ENCODE results near the gene MAP3K21.

MAP3K21 gene

DNA sequence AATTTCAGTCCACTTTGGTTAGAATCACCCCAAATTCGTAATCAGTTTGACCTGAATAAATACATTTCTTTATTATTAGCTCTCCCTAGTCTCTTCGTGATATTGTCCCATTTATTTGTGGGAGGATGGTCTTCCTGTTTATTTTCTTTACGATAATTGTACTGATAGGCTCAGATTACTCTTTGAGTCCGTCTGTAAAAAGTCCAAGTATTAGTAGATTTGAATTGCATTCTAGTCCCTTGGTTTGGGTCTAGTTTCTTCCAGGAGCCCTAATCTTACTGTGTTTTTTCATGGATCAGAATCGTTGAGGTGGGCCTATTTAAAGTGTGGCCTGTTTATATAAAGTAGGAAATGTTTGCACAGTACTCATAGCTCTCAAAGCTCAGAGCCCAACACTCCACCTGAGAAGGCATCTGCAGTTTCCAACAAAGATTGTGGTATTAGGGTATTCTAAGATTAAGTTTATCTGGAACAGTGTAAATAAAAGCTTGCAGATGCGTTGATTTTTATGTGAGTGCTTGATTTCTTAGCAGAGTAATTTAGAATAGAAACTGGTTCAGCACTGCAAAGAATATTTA is 33.1 kb downstream of the MAP3K21 start:
- no peak for DNase-seq

DNA sequence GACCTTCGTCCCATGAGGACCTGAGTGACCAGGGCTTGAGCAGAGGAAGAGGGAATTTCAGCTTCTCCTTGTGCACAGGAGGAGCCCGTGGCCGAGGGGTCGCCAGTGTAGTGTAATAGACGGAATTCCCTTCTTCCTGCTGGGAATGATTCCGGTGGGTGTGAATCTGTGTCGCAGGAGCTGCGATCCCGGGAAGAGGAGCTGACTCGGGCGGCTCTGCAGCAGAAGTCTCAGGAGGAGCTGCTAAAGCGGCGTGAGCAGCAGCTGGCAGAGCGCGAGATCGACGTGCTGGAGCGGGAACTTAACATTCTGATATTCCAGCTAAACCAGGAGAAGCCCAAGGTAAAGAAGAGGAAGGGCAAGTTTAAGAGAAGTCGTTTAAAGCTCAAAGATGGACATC is 34.4 kb downstream of the MAP3K21 start:
- DNase-seq = no peak

DNA sequence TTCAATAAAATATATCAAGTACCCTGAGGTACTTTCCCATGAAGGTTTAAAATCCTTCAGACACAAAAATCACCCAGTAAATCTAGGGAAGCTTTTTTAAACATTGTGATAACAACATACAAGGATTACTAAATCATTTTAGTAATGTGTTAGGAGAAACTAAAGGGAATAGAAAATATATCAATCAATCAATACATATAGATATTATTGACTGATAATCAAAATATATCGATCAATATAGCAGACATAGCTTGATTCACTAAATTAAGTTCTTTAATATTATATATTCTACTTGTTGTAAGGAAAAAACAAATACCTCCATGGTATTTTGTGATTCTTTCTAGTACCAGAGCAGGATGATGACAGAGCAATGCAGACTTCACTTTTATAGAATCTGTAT is 35.2 kb downstream of the MAP3K21 start:
- DNase-seq = no peak

DNA sequence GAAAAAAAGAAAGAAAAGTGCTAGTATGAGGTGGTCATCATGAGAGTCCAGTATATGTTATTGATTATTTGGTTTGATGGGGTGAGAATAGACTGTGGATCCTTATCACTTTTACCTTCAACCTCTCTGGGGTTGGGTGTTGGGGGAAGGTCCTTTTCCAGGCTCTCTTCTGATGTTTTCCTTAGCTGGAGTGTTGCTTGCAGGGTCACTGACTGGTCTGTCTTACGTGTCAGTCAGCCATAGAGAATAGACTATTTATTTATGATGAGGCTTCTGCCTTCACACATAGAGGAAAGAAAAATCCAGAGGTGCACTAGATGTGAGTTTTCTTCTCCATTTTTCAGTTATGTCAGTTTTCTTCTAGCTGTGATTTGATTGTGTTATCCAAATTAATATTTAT is 36.5 kb downstream of the MAP3K21 start:
- no peak for DNase-seq

DNA sequence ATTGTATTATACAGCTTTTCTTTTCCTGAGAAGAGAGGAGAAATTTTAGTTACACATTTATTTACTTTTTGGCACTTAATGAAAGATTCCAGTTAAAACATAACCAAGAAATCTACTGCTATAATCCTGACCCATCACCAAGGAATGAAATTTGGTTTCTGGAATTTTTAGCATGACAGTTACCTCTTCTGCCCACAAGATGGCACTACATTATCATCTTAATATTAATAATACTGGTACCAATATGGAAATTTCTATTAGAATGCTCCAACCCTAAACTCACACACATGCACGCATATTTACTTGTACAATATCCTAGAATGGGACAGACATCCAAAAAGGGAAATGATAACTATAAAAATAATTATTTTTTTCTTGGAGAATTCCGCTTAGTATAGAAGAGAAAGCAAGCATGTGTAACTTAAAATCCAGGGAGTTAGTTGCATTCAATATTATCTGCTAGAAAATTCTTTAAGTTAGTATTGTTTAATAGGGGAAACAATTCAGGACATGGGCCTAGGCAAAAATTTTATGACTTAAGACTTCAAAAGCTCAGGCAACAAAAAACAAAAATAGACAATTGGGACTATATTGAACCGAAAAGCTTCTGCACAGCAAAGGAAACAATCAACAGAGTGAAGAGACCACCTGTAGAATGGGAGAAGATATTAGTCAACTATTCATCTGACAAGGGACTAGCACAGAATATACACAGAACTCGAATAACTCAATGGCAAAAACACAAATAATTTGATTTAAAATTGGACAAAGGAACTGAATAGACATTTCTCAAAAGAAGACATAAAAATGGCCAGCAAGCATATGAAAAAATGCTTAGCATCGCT is 37.4 kb downstream of the MAP3K21 start:
- no peak for DNase-seq

DNA sequence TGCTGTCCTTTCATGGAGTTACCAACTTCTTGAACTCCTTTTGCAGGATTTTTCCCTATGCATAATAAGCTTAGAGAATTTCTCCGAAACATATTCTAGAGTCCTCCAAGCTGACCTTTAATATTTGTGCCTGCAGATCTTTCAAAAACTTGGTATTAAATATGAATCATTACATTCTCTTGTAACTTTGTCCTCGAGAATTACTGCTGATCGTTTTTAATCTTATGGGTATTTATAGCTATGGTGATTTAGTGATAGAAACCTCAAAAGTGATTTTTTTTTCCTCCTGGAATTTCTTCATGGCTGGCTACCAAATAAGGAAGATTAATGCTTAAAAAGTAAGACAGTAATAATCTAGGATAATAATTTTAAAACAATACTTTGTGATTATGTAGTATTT is 39.1 kb downstream of the MAP3K21 start:
- no peak for DNase-seq

DNA sequence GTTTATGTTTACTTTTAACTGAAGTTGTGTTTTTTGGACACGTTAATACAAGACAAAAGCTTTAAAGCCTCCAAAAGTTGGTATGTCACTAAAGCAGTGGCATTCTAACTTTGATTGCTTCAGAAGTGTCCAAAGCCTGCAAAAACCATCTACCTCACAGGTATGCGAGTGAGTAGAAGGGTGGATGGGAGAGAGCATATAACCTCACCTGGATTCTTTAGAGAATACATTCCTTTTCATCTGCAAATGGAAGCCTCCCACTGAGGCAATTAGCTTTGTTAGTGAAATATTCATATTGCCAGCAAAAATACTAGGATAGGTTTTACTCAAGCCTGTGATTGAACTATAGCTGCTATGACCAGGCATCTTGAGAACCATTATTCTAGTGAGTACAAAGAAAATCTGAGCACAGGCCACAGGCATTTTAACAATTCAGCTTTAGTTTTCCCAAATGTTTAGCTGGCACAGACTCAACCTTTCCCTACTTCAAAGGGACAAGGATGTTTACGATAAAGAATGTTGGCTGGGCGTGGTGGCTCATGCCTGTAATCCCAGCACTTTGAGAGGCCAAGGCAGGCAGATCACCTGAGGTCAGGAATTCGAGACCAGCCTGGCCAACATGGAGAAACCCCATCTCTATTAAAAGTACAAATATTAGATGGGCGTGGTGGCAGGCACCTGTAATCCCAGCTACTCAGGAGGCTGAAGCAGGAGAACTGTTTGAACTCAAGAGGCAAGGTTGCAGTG is 39.7 kb downstream of the MAP3K21 start:
- no peak for DNase-seq

DNA sequence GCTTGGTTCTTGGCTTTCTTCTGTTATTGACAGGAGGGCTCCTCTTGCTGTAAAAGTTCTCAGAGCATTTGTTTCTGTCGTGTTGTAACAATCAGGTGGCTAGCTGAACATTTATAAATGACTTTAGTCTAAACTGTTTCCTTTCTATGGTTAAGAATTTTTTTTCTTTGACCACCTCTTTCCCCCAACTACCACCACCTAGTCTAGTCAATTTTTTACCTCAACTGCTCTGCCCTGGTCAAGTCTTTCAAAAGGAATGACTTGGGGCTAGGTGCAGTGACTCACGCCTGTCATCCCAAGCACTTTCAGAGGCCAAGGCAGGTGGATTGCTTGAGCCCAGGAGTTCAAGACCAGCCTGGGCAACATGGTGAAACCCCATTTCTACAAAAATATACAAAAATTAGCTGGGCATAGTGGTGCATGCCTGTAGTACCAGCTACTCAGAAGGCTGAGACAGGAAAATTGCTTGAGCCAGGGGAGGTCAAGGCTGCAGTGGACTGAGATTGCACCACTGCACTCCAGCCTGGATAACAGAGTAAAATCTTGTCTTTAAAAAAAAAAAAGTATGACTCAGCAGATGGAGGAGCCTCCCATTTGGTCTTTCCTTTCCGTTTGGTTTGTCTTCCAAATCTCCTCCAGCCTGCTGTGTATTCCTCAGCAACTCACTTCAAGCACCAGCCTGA is 40.7 kb downstream of the MAP3K21 start:
- DNase-seq = no peak

DNA sequence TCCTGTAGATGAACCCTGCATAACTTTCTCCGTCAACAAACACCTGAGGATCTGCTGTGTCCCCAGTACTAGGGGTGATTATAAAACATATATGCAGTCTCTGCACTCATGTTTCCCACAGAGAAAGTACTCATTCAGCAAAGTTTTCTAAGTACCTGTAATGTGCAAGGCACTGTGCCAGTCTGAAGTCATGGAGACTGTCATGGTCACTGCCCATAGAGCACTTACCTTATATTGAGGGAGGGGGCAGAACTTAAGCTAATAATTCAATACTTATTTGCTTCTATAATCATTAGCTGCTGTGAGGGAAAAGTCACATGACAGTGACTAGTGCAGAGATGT is 41.2 kb downstream of the MAP3K21 start:
- DNase-seq = no peak

DNA sequence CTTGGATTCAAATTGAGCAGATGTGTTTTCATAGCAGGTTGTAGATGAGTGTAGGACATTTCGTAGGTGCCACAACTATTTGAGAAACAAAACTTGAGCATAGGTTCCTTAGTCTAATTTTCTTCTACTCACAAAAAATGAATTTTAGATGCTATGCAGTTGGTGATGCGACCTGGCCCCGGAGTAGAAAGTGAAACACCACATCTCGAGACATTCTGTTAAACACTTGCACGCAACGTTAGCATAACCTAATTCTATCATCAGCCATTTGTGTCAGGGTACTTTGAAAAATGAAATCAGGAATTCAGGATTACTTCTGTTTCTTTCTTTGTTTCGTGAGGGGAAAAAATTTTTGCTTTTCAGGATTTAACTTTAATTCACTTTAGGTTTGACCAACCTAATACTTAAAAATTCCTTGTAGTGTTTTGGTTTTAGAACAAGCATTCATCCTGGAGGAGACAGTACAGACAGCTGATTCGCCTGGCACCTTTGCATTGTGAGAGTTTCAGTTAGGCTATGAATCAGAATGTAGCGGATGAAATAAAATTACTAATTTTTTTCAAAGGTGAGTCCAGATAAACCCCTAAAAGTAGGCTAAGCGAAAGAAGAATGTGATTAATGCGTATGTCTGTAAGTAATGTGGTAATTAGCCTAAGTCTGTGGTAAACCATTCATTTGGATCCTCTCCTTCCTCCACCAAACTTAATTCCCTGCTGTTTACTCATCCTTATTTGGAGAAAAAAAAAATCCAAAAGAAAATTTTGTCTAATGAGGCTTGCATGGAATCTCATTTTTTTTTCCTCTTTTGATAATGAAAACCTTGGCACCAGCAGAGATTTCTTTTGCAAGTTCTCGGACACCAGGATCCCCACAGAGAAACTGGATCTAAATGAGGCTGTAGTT is 44.9 kb downstream of the MAP3K21 start:
- DNase-seq = no peak

DNA sequence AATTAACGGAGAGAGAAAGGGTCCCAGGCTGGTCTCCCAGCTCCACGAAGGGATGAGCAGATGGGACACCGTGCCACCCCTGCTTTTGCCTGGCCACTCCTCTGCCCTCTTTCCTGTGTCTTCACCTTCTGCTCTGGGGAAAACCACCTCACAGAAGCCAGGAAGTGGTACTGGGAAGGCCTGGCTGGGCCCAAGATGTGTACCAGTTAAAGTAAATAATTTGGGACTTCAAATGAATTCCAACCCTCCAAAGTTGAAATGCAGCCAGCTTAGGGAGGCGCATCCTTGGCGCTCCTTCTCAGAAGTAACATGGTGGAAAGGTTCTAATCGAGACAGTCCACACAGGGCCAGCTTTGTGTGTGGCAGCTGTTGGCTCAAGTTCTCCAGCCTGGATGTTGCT is 45.7 kb downstream of the MAP3K21 start:
- no peak for DNase-seq

DNA sequence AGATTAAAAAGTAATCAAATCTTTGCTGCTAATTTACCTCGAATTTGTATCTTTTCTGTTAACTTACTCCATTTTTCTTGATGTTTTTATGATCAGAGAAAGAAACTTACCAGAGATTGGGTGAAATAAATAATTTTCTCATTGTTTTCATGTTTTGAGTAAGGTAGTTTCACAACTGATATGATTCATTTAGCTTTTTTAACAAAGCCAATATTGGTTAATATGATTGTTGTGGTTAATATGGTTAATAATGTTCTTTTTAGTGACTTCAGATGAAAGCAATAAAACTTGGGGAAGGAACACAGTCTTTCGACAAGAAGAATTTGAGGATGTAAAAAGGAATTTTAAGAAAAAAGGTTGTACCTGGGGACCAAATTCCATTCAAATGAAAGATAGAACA is 48.1 kb downstream of the MAP3K21 start:
- no peak for DNase-seq

DNA sequence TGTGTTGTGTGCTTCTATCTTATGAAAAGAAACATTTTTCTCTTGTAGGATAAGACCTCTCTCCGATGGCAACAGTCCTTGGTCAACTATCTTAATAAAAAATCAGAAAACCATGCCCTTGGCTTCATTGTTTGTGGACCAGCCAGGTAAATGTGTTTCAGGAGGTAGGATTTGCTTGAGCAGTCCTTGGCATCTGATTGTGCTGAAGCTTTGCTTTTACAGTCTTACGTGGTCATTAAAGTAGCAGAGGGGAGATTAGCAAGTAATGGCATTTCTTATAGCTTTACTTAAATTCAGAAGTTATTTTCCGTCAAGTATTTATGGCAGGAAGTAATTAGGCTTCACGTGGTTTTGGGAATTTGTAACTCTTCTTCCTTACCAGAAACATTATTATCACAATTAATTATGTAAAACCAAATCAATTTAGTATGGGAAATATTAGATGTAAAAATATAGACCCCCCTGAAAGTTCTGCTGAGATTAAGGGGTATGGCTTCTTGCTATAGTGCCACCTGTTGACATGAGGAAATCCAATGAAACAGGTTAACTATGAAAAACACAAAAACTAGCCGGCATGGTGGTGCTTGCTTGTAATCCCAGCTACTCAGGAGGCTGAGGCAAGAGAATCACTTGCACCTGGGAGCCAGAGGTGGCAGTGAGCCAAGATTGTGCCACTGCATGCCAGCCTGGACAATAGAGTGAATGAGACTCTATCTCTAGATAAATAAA is 49.0 kb downstream of the MAP3K21 start:
- DNase-seq = no peak

DNA sequence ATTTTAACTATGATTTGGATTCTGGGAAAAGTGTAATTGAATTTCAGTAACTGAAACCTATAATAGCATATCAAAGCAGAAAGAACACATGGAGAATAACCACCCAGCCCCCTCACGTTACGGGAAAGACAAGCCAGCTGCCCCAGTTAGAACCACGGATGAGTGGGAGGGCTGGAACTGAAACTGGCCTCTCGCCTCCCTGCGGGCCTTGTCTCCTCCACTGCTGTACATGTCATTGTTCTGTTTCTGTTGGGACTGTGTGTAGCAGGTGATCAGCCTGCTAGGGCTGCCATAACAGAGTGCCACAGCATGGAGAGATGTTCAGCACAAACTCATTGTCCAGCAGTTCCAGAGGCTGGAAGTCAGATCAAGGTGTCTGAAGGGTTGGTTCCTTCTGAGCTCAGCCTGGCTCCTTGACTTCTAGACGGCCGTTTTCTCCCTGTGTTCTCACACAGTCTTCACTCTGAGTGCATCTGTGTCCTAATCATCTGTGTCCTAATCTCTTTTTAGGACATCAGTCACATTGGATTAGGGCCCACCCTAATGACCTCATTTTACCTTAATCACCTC is 52.4 kb downstream of the MAP3K21 start:
- DNase-seq = no peak

DNA sequence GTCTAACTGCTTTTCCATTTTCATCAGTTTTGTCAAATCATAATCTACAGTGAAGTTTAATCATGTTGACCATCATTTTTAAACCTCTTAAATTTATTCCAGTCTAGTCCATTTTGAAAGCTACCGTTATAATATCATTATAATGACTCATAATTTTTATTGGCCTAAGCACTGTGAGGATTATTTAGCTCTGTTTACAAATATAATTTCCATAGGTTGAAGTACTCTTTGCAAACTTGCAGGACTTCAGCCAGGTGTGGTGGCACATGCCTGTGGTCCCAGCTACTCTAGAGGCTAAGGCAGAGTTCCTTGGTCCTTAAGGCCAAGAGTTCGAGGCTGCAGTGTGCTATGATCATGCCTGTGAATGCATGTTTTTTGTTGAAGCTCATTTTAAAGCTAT is 54.3 kb downstream of the MAP3K21 start:
- no peak for DNase-seq

DNA sequence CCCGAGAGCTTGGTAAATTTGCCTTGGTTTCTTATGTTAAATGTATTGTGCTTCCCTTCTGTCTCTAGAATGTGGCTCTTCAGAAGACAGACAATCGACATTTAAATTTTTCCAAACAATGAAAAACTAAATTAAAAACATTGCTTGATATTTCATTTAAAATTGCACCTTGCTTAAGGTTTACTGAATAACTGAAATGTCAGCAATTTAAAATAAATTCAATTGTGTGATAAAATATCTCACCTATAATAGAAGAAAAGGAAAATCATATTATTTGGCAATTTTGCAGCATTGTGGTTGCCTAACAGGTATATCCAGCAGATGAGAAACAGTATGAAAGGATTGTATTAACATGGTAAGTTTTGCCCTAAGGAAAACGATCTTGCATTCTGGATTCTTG is 56.5 kb downstream of the MAP3K21 start:
- DNase-seq = no peak

DNA sequence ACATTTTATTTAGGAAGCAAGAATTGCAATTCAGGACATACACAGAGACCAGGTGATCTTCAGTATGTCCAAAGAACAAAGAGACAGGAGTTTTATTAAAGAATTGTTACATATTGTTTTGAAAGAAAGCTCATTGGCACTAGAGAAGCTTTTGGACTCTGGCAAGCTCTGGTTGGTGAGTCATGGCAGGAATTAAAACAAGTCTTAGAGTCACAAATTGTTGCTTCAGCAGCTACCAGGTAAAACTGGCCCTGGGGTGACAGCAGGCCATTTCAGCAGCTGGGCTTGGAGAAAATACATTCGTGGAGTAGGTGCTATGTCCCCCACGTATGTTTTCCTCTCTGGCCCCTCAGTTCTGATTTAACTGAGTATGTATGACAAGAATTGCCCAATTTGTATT is 58.8 kb downstream of the MAP3K21 start:
- DNase-seq = no peak

DNA sequence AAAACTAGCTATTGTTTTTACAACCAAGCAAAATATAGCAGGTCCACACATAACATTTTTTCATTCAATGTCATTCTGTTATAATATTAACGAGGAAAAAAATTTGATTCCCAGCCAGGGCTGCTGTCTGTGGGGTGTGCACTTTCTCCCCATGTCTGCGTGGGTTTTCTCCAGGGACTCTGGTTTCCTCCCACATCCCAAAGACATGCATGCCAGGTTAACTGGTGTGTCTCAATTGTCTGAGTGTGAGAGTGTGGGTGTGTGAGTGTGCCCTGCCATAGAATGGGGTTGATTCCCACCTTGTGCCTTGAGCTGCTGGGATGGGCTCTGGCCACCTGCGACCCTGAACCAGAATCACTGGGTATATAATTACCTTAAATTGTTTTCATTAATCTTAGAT is 60.1 kb downstream of the MAP3K21 start:
- DNase-seq = no peak

DNA sequence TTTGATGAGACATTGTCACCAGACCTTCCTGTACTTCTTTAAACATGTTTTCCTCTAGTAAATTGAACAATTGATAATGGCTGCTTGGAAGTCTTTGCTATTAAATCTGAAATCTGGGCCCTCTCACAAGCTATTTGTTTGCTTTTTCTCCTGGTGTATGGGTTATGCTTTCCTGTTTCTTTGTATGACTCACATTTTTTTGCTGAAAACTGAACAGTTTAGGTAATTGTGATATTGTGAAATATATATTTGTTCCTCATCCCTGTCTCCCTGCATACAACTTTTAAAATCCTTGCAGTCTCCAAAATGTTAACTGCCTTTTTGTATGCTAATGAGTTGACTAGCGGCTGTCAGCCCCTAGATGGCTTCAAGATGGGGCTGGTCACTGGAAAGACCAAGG is 61.6 kb downstream of the MAP3K21 start:
- DNase-seq = no peak

DNA sequence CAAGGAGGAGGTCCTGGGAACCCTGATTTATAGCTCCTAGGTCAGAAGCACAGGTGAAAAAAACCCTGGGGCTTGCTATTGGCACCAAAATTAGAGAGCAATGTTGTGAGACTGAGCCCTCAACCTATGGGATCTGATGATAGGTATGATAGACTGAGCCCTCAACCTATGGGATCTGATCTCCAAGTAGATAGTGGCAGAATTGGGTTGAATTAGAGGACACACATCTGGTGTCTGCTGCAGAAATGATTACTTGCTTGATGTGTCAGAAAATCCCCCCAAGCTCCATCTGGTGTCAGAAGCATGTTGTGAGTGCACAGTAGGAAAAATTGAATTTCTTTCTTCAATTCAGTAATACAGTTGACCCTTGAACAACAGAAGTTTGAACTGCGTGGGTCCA is 62.4 kb downstream of the MAP3K21 start:
- DNase-seq = no peak

Measured in CD4-positive, alpha-beta T cell treated with Interleukin-17A for 4 hours (primary cell).